Osteoblast (primary cell): Measurements from ENCODE around the gene VASH1. TPM values are rescaled to one million over a fixed set of nuclear protein-coding genes. Genes with fewer than 3 reads are reported as not detected.

Experiments used
- DNase-seq: peaks from one replicate; pipeline ENCODE4 v3.0.0; 2011; ENCODE audit warnings: low spot score, mixed read lengths; ENCODE audit not compliant: insufficient read length; ENCODE audit errors: missing footprints
- H2AFZ ChIP-seq: 2 replicates; pipeline ENCODE4 v1.6.0; 2011; ENCODE audit warnings: mild to moderate bottlenecking, low read length
- H3K27ac ChIP-seq: 2 replicates; pipeline ENCODE4 v1.5.1; 2011; ENCODE audit warnings: mild to moderate bottlenecking, low read depth, low read length, moderate library complexity
- H3K27me3 ChIP-seq: 2 replicates; pipeline ENCODE4 v1.6.0; 2012; ENCODE audit warnings: mild to moderate bottlenecking, control low read depth, inconsistent platforms, low read length, moderate library complexity; ENCODE audit not compliant: insufficient read depth
- H3K36me3 ChIP-seq: 2 replicates; pipeline ENCODE4 v1.5.1; 2011; ENCODE audit warnings: mild to moderate bottlenecking, low read length, control low read depth, moderate library complexity; ENCODE audit not compliant: insufficient read depth
- H3K4me1 ChIP-seq: 2 replicates; pipeline ENCODE4 v1.5.1; 2011; ENCODE audit warnings: mild to moderate bottlenecking, low read length, control low read depth, moderate library complexity; ENCODE audit not compliant: insufficient read depth
- H3K4me2 ChIP-seq: 2 replicates; pipeline ENCODE4 v1.6.0; 2011; ENCODE audit warnings: mild to moderate bottlenecking, low read length; ENCODE audit not compliant: insufficient read depth
- H3K4me3 ChIP-seq: fragments of 200-600 bp; sonication (generic); 3 replicates; pipeline ENCODE4 v1.5.1; 2012; ENCODE audit warnings: mild to moderate bottlenecking, low read length, inconsistent platforms; ENCODE audit not compliant: insufficient read depth
- H3K79me2 ChIP-seq: 2 replicates; pipeline ENCODE4 v1.6.0; 2012; ENCODE audit warnings: mild to moderate bottlenecking, low read length, control low read depth, inconsistent platforms; ENCODE audit not compliant: insufficient read depth
- H3K9me3 ChIP-seq: 2 replicates; pipeline ENCODE4 v1.5.1; 2011; ENCODE audit warnings: low read depth, low read length, control low read depth
- H4K20me1 ChIP-seq: 2 replicates; pipeline ENCODE4 v1.6.0; 2012; ENCODE audit warnings: mild to moderate bottlenecking, low read length, control low read depth; ENCODE audit not compliant: insufficient read depth
- CTCF ChIP-seq: IDR thresholded peaks from 2 replicates; pipeline ENCODE4 v1.5.1; 2011; ENCODE audit warnings: mild to moderate bottlenecking, low read depth, low read length, moderate library complexity; ENCODE audit errors: extremely low read depth
- total RNA-seq: library from RNA; depleted of rRNA; stranded (reverse); fragments of >200 nt; gene quantifications from 2 replicates; pipeline ENCODE4 v1.2.3, GENCODE V29; 2012

The VASH1 gene
- total RNA-seq, 1 donor: 4.0 TPM

DNA sequence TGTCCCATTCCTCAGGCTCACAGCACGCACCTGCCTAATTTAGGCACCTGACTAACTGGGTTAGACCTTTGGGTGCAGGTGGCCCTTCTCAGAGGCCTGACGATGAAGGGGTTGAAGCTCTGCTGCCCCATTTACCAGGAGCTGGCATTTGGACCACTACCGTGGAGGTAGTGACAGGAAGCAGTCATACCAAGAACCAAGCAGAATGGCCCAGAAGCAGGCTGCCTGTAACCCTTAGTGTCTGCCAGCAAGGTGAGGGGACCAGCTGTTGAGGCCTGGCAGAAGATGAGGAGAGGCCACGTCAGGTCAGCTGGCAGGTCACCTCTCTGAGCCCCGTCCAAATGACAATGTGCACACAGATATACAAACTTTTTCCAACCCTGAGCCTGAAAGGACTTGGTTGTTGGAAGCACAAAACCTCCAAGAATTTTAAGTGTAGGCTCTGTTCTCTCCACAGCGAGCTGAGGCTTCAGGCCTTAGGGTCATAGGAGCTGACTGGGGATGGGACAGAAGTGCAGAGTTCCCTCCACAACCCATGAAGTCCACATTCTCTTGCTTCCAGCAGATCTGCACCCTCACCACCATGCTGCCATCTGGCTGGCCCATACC lies 23.1 kb downstream of the VASH1 start:
- no peaks in the 10 kb centered on the region for H3K79me2 ChIP-seq
- no peak for TF ChIP-seq CTCF
- no peak overlapping the region for H3K4me2 ChIP-seq
- H3K36me3 ChIP-seq: peaks cover 18% of the 10 kb centered on the region
- H3K9me3 ChIP-seq: no peaks in the 10 kb centered on the region
- H3K27ac ChIP-seq: no peak overlapping the region
- no peak overlapping the region for H3K4me3 ChIP-seq
- H2AFZ ChIP-seq: no peak overlapping the region
- H3K27me3 ChIP-seq: no peaks in the 10 kb centered on the region
- no peak for DNase-seq
- H3K4me1 ChIP-seq: peaks cover 16% of the 10 kb centered on the region
- no peaks in the 10 kb centered on the region for H4K20me1 ChIP-seq

- Histone ChIP-seq H3K27me3 (no peaks in the 10 kb centered on the region), H3K27ac (no peak overlapping the region), H4K20me1 (no peaks in the 10 kb centered on the region), H3K4me1 (peaks cover 16% of the 10 kb centered on the region), H3K4me3 (no peak overlapping the region), H3K36me3 (peaks cover 18% of the 10 kb centered on the region), H3K4me2 (no peak overlapping the region), H3K79me2 (no peaks in the 10 kb centered on the region), H2AFZ (no peak overlapping the region), H3K9me3 (no peaks in the 10 kb centered on the region)
- DNase-seq: peak; percentile 99
- TF ChIP-seq CTCF: peak; percentile 98
Measured at GRCh38 chr14:76784881-76785280, 23.6 kb downstream of the VASH1 start.

GRCh38 chr14:76786601-76787000 lies 25.3 kb downstream of the VASH1 start:
- no peak for TF ChIP-seq CTCF
- no peak overlapping the region for H3K27ac ChIP-seq
- peaks cover 21% of the 10 kb centered on the region for H3K36me3 ChIP-seq
- H3K4me1 ChIP-seq: peaks cover 2% of the 10 kb centered on the region
- H2AFZ ChIP-seq: no peak overlapping the region
- H3K79me2 ChIP-seq: no peaks in the 10 kb centered on the region
- H3K4me3 ChIP-seq: no peak overlapping the region
- H3K9me3 ChIP-seq: no peaks in the 10 kb centered on the region
- no peak overlapping the region for H3K4me2 ChIP-seq
- H4K20me1 ChIP-seq: no peaks in the 10 kb centered on the region
- DNase-seq: no peak
- H3K27me3 ChIP-seq: no peaks in the 10 kb centered on the region

DNA sequence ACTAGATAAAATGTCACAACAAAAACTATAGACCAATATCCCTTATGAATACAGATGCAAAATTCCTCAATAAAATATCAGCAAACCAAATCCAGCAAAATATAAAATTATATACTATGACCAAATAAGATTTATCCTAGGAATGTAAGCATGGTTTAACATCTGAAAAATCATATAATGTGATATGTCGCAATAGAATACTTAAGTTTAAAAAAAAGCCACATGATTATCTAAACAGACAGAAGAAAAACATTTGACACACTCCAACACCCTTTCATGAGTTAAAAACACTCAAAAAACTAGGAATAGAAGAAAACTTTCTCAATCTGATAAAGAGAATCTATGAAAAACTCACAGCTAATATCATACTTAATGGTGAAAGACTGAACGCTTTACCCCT lies 31.2 kb downstream of the VASH1 start:
- Histone ChIP-seq H3K4me2 (no peak overlapping the region), H3K36me3 (peaks cover 14% of the 10 kb centered on the region), H3K27me3 (no peaks in the 10 kb centered on the region), H4K20me1 (no peaks in the 10 kb centered on the region), H3K4me3 (no peak overlapping the region), H3K9me3 (no peaks in the 10 kb centered on the region), H2AFZ (no peak overlapping the region), H3K79me2 (no peaks in the 10 kb centered on the region), H3K4me1 (no peaks in the 10 kb centered on the region), H3K27ac (no peak overlapping the region)
- TF ChIP-seq CTCF: no peak
- DNase-seq: no peak
